Suprapubic skin (tissue), 4 donors: ENCODE data around the gene SLC7A10. TPM values are rescaled to one million over a fixed set of nuclear protein-coding genes. Genes with fewer than 3 reads are reported as not detected.

Experiments
- DNase-seq, 2 donors: peaks; one replicate each; pipeline ENCODE4 v3.0.0-alpha.2; 2019; ENCODE audit warnings: low spot score in 2 of 2
- H3K27ac ChIP-seq: fragments of 200-600 bp; sonication (generic); one replicate; pipeline ENCODE4 v1.5.1; 2019
- H3K27me3 ChIP-seq: fragments of 200-600 bp; sonication (generic); one replicate; pipeline ENCODE4 v1.5.1; 2019
- H3K36me3 ChIP-seq: fragments of 200-600 bp; sonication (generic); one replicate; pipeline ENCODE4 v1.5.1; 2019
- H3K4me1 ChIP-seq: fragments of 200-600 bp; sonication (generic); one replicate; pipeline ENCODE4 v1.5.1; 2019
- H3K4me3 ChIP-seq: fragments of 200-600 bp; sonication (generic); one replicate; pipeline ENCODE4 v1.5.1; 2019; ENCODE audit warnings: mild to moderate bottlenecking
- H3K9me3 ChIP-seq: fragments of 200-600 bp; sonication (generic); one replicate; pipeline ENCODE4 v1.5.1; 2019
- EP300 ChIP-seq: sonication (generic); formaldehyde crosslinking; IDR thresholded peaks from one replicate; pipeline ENCODE4 v1.6.1; 2017; ENCODE audit warnings: antibody characterized with exemption
- POLR2A ChIP-seq, 2 donors: fragments of 450-650 bp; IDR thresholded peaks; one replicate each; pipeline ENCODE4 v1.6.1; 2017; ENCODE audit warnings: antibody characterized with exemption in 2 of 2, mild to moderate bottlenecking in 2 of 2, moderate library complexity in 2 of 2
- POLR2AphosphoS5 ChIP-seq, 3 donors: sonication (generic); formaldehyde crosslinking; IDR thresholded peaks; one replicate each; pipeline ENCODE4 v1.6.1; 2017; ENCODE audit warnings: antibody characterized with exemption in 3 of 3
- WGBS: methylation state at CpG from one replicate; pipeline ENCODE4 v1.1.5; 2018; 5-methylcytosine and 5-hydroxymethylcytosine counted together
- total RNA-seq, 4 donors: library from RNA; depleted of rRNA; stranded (reverse); fragments of >200 nt; gene quantifications; one replicate each; pipeline ENCODE4 v1.1.0, GENCODE V29; 2016
- TF ChIP-seq, protein P1 (sequence below), 2 donors: fragments of 200-600 bp in 1 of 2; fragments of 450-650 bp in 1 of 2; sonication (generic) in 1 of 2; IDR thresholded peaks; one replicate each; pipeline ENCODE4 v1.5.1; 2016 to 2019; ENCODE audit warnings: antibody characterized with exemption in 2 of 2, mild to moderate bottlenecking in 1 of 2, moderate library complexity in 1 of 2

SLC7A10 gene
- total RNA-seq, 4 donors from 2014 or later = 0.38 to 0.93 TPM; not detected in 2

DNA sequence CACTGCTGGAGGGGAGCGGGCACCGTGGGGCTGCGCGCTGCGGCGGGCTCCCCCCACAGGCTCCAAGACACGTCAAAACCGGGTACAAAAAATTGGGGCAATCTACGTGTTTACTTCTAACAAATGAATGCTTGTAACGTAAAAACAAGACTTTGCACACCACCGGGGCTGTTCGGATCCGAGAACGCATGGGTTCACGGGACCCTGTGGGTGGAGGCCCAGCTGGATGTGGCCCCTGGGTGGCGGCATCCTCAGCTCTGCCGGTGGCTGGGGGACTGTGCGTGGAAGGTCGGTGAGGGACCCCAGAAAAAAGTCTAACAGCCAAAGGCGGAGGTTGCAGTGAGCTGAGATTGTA lies 10.3 kb upstream of the SLC7A10 start:
- no peak for DNase-seq
- 94% methylated on average over 19 of the region's 20 CpGs for WGBS
- peaks cover 6% of the 10 kb centered on the region for H3K4me1 ChIP-seq
- no peaks in the 10 kb centered on the region for H3K9me3 ChIP-seq
- H3K27me3 ChIP-seq = peaks cover 16% of the 10 kb centered on the region
- no peaks in the 10 kb centered on the region for H3K36me3 ChIP-seq
- TF ChIP-seq POLR2AphosphoS5 (IDR thresholded peaks at IDR 0.05) (no peak), POLR2A (IDR thresholded peaks at IDR 0.05) (no peak), EP300 (no peak)
- TF ChIP-seq, protein P1, sequence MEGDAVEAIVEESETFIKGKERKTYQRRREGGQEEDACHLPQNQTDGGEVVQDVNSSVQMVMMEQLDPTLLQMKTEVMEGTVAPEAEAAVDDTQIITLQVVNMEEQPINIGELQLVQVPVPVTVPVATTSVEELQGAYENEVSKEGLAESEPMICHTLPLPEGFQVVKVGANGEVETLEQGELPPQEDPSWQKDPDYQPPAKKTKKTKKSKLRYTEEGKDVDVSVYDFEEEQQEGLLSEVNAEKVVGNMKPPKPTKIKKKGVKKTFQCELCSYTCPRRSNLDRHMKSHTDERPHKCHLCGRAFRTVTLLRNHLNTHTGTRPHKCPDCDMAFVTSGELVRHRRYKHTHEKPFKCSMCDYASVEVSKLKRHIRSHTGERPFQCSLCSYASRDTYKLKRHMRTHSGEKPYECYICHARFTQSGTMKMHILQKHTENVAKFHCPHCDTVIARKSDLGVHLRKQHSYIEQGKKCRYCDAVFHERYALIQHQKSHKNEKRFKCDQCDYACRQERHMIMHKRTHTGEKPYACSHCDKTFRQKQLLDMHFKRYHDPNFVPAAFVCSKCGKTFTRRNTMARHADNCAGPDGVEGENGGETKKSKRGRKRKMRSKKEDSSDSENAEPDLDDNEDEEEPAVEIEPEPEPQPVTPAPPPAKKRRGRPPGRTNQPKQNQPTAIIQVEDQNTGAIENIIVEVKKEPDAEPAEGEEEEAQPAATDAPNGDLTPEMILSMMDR (IDR thresholded peaks at IDR 0.05) = no peak
- H3K4me3 ChIP-seq = no peak overlapping the region
- no peak overlapping the region for H3K27ac ChIP-seq

DNA sequence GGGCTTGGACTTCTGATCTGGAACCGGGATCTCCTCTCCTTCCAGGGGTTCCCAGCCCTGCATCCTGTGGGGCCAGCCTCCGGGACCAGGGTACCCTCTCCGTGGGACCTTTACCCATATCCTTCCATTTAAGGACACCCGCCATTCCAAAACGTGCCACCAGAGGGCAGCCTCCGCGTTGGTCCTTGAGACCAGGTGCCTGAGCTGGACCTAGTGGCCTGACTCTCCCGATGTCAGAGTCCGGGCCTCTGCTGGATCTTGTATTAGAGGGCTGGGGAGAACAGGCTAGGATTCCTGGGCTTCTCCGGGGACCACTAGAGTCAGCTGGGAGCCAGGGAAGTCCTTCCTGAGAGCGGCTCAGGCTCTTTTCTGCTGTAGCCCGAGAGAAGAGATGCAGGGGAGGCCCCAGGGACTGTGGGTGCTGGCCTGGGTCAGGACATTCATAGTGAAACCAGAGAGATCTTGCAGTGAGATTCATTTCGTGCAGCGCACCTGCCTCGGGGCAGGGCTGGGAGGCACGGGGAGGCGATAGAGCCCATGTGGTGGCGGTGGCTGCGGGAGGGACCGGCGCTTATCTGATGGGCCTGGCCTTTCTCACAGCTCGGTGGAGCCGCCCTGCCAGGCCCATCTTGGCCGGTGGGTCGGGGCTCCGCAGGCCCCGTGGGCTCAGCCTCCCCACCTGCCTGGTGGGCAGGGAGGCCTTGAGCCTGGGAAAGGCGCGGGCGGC lies 9.8 kb upstream of the SLC7A10 start:
- H3K27me3 ChIP-seq = peaks cover 17% of the 10 kb centered on the region
- DNase-seq = peak; percentile 89 to 92
- H3K36me3 ChIP-seq = no peaks in the 10 kb centered on the region
- 49% methylated on average over 8 of the region's 30 CpGs for WGBS
- H3K27ac ChIP-seq = no peak overlapping the region
- peaks cover 4% of the 10 kb centered on the region for H3K4me1 ChIP-seq
- no peaks in the 10 kb centered on the region for H3K9me3 ChIP-seq
- no peak overlapping the region for H3K4me3 ChIP-seq
- TF ChIP-seq, protein P1 (IDR thresholded peaks at IDR 0.05) = peak; percentile 57 to 85
- TF ChIP-seq POLR2AphosphoS5 (IDR thresholded peaks at IDR 0.05) = no peak

DNA sequence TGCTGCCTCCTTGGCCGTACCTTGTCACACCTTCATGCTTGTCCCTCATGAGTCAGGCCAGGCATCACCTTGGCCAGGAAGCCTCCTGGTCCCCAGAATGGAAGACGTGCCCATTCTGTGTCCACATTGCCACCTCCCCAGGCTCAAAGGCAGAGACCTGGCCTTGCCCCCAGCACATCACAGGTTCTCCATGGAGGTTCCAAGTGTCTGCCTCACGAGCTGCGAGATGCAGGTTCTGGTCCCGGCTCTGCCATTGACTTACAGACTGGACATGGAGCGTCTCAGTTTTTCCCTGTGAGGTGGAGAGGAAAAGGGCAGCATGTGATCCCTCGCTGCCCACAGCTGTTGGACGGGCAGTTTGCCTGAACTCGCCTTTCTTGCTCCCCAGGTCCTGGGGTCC lies 9.1 kb upstream of the SLC7A10 start:
- 49% methylated on average over 8 of the region's 9 CpGs for WGBS
- Histone ChIP-seq H3K9me3 (no peaks in the 10 kb centered on the region), H3K4me1 (peaks cover 4% of the 10 kb centered on the region), H3K27me3 (peaks cover 21% of the 10 kb centered on the region), H3K4me3 (no peak overlapping the region), H3K36me3 (no peaks in the 10 kb centered on the region), H3K27ac (no peak overlapping the region)
- DNase-seq = no peak
- TF ChIP-seq POLR2A (IDR thresholded peaks at IDR 0.05) (no peak), EP300 (no peak), POLR2AphosphoS5 (IDR thresholded peaks at IDR 0.05) (no peak)
- TF ChIP-seq, protein P1 (IDR thresholded peaks at IDR 0.05) = no peak

DNA sequence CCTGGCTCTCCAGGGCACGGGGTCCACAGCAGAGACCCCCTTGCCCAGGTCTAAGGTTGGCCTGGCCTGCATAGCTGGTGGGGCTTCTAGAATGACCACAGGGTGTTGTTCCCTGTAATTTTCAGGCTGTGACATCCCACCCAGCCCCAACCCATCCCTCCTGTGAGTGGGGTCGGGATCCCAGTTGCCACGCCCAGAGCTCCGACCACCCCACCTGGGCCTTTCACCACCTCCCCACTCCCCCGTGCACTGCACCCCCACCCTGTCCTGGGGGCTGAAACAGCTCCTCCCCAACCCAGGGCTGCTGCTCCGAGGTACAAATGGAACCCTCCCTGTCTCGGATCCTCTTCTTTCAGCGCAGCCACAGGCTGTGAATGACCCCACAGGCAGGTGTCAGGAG lies 8.4 kb upstream of the SLC7A10 start:
- peaks cover 27% of the 10 kb centered on the region for H3K27me3 ChIP-seq
- H3K27ac ChIP-seq = no peak overlapping the region
- DNase-seq = no peak
- no peak overlapping the region for H3K4me3 ChIP-seq
- H3K4me1 ChIP-seq = peaks cover 4% of the 10 kb centered on the region
- 72% methylated on average over 5 of the region's 8 CpGs for WGBS
- no peak for TF ChIP-seq EP300
- TF ChIP-seq, protein P1 (IDR thresholded peaks at IDR 0.05) = no peak
- TF ChIP-seq POLR2AphosphoS5 (IDR thresholded peaks at IDR 0.05) = no peak
- TF ChIP-seq POLR2A (IDR thresholded peaks at IDR 0.05) = no peak
- no peaks in the 10 kb centered on the region for H3K36me3 ChIP-seq
- H3K9me3 ChIP-seq = no peaks in the 10 kb centered on the region

DNA sequence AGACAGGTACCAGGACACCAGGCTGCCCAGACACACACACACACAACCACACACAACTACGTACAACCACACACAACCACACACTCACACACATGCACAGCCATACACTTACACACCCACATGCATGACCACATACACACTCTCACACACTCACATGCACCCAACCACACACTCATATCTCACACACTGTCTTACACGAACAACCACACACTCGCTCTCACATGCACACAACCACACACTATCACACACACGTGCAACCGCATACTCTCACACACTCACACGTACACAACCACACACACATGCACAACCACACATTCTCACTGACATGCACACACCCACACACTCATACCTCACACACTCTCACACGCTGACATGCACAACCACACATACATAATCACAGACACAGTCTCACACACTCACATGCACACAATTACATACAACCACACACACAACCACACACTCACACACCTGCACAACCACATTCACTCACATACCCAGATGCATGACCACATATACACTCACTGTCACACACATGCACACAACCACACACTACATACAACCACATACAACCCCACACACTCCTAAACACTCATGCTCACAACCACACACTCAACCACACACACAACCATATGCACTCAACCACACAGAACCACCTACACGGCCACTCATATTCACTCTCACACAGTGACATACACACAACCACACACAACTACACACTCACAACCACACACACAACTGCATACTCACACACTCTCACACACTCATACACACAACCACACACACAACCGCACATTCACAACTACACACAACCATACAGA lies 7.6 kb upstream of the SLC7A10 start:
- peaks cover 4% of the 10 kb centered on the region for H3K4me1 ChIP-seq
- peaks cover 35% of the 10 kb centered on the region for H3K27me3 ChIP-seq
- H3K4me3 ChIP-seq = no peak overlapping the region
- H3K36me3 ChIP-seq = no peaks in the 10 kb centered on the region
- TF ChIP-seq, protein P1 (IDR thresholded peaks at IDR 0.05) = no peak
- no peak for TF ChIP-seq POLR2AphosphoS5 (IDR thresholded peaks at IDR 0.05)
- TF ChIP-seq POLR2A (IDR thresholded peaks at IDR 0.05) = no peak
- TF ChIP-seq EP300 = no peak
- H3K27ac ChIP-seq = no peak overlapping the region
- no peak for DNase-seq
- WGBS = 92% methylated on average over 9 of the region's 9 CpGs
- H3K9me3 ChIP-seq = no peaks in the 10 kb centered on the region
